ENCODE results near the gene AGAP1. TPM values are rescaled to one million over a fixed set of nuclear protein-coding genes. Genes with fewer than 3 reads are reported as not detected.
A peak's percentile ranks its signal among the peaks of the same experiment; 100 is the strongest.

AGAP1 gene
- total and polyA plus RNA-seq, 2 donors (not counting 3 experiments of a cell fraction or from before 2014, with no cell fraction given), result 10.2 to 20.9 TPM

- Histone ChIP-seq H3K9ac (replicated peaks; ENCODE audit: extremely low read depth, insufficient read depth, low read length) (no peak overlapping the region), H3K4me3 (replicated peaks in 1 of 3; ENCODE audit: insufficient read depth in 1 of 3, low read depth in 1 of 3, low read length in 3 of 3) (no peak overlapping the region), H3K27ac (ENCODE audit: insufficient read depth, low read depth, low read length) (no peak overlapping the region), H3K27me3 (ENCODE audit: control insufficient read depth in 2 of 2, insufficient read depth in 2 of 2, low read length in 2 of 2) (no peaks in the 10 kb centered on the region), H3K4me1 (ENCODE audit: control insufficient read depth, extremely low read depth, insufficient read depth, low read length) (no peaks in the 10 kb centered on the region), H3K9me3 (replicated peaks; ENCODE audit: control insufficient read depth, insufficient read depth, low read length) (no peaks in the 10 kb centered on the region), H3K79me2 (ENCODE audit: control insufficient read depth, insufficient read depth, low read length) (no peaks in the 10 kb centered on the region), H2AFZ (ENCODE audit: low read depth, low read length) (no peak overlapping the region), H3K4me2 (ENCODE audit: insufficient read depth, low read length) (no peak overlapping the region), H4K20me1 (replicated peaks; ENCODE audit: control insufficient read depth, extremely low read depth, insufficient read depth, low read length) (no peaks in the 10 kb centered on the region), H3K9me1 (replicated peaks; ENCODE audit: control insufficient read depth, extremely low read depth, insufficient read depth, low read length) (no peaks in the 10 kb centered on the region), H3K36me3 (ENCODE audit: control insufficient read depth in 2 of 2, extremely low read depth in 1 of 2, insufficient read depth in 2 of 2, low read length in 2 of 2) (no peaks in the 10 kb centered on the region)
- intact Hi-C loops (cut with micrococcal nuclease) (no loop called here), dilution Hi-C loops (cut with MboI; ENCODE audit: extremely low pct_ligation_motif_present, low sequenced_read_pairs) (no loop called here)
- no TSS peak for BruUV-seq (replicated peaks)
- ChIA-PET CTCF (no interaction called here), POLR2A (no interaction called here)
- TF ChIP-seq POLR2A (IDR thresholded peaks at IDR 0.05; ENCODE audit: low read depth, low read length), result no peak
- TF ChIP-seq MAX (IDR thresholded peaks at IDR 0.05; ENCODE audit: insufficient read depth, insufficient read length), result no peak
- TF ChIP-seq FOS (IDR thresholded peaks at IDR 0.05; ENCODE audit: borderline replicate concordance, insufficient read depth, low read length), result no peak
- peak; percentile 20 for DNase-seq (ENCODE audit: low read depth, low spot score)
- FAIRE-seq, result no peak
Measured at GRCh38 chr2:235627682-235628081, 133.8 kb downstream of the AGAP1 start.

GRCh38 chr2:235630718-235631296 lies 137.0 kb downstream of the AGAP1 start:
- no peaks in the 10 kb centered on the region for H4K20me1 ChIP-seq (replicated peaks; ENCODE audit: control insufficient read depth, extremely low read depth, insufficient read depth, low read length)
- no peak for TF ChIP-seq EZH2 (IDR thresholded peaks at IDR 0.05; ENCODE audit: borderline replicate concordance, low read depth, low read length, severe bottlenecking)
- TF ChIP-seq MYC (IDR thresholded peaks at IDR 0.05; ENCODE audit: low read depth, low read length), result no peak
- ChIA-PET CTCF (no interaction called here), POLR2A (no interaction called here)
- no peak overlapping the region for H3K4me2 ChIP-seq (ENCODE audit: insufficient read depth, low read length)
- dilution Hi-C loops (cut with MboI; ENCODE audit: extremely low pct_ligation_motif_present, low sequenced_read_pairs) (no loop called here), intact Hi-C loops (cut with micrococcal nuclease) (no loop called here)
- no peak overlapping the region for H3K27ac ChIP-seq (ENCODE audit: insufficient read depth, low read depth, low read length)
- H3K36me3 ChIP-seq (ENCODE audit: control insufficient read depth in 2 of 2, extremely low read depth in 1 of 2, insufficient read depth in 2 of 2, low read length in 2 of 2), result no peaks in the 10 kb centered on the region
- no peaks in the 10 kb centered on the region for H3K4me1 ChIP-seq (ENCODE audit: control insufficient read depth, extremely low read depth, insufficient read depth, low read length)
- no peak overlapping the region for H2AFZ ChIP-seq (ENCODE audit: low read depth, low read length)
- no peak overlapping the region for H3K4me3 ChIP-seq (replicated peaks in 1 of 3; ENCODE audit: insufficient read depth in 1 of 3, low read depth in 1 of 3, low read length in 3 of 3)
- H3K27me3 ChIP-seq (ENCODE audit: control insufficient read depth in 2 of 2, insufficient read depth in 2 of 2, low read length in 2 of 2), result no peaks in the 10 kb centered on the region
- no peak for DNase-seq (ENCODE audit: low read depth, low spot score)
- no TSS peak for BruUV-seq (replicated peaks)
- H3K9me1 ChIP-seq (replicated peaks; ENCODE audit: control insufficient read depth, extremely low read depth, insufficient read depth, low read length), result no peaks in the 10 kb centered on the region
- no peak overlapping the region for H3K9ac ChIP-seq (replicated peaks; ENCODE audit: extremely low read depth, insufficient read depth, low read length)
- no peaks in the 10 kb centered on the region for H3K9me3 ChIP-seq (replicated peaks; ENCODE audit: control insufficient read depth, insufficient read depth, low read length)
- H3K79me2 ChIP-seq (ENCODE audit: control insufficient read depth, insufficient read depth, low read length), result no peaks in the 10 kb centered on the region
- FAIRE-seq, result no peak

All from endothelial cell of umbilical vein (primary cell).